Measurements from ENCODE around the gene JAM2. TPM values are rescaled to one million over a fixed set of nuclear protein-coding genes. Genes with fewer than 3 reads are reported as not detected.

JAM2 gene
- total RNA-seq = 1 to 10 TPM; 2.3 to 6.1 (median 3.7) TPM

- Histone ChIP-seq H3K27me3 (no peaks in the 10 kb centered on the region), H3K36me3 (no peaks in the 10 kb centered on the region), H3K4me1 (peaks cover 0 to 8% of the 10 kb centered on the region in 2 donors), H3K27ac (peak within 1 kb of the TSS; percentile 66 to 82 (median 79)), H3K4me3 (peak within 1 kb of the TSS; percentile 65 to 85 (median 72)), H3K9me3 (no peaks in the 10 kb centered on the region)
- DNase-seq (no peak), ATAC-seq (peak; percentile 44 to 57)
- intact Hi-C loops (cut with DNase I; ENCODE audit: low total_unique reads) (loop anchor here (2.0 kb wide), 1 partner anchor 30 kb away; no protein-coding TSS in a partner anchor), in situ Hi-C loops (cut with MboI; ENCODE audit: low sequenced_read_pairs in 4 of 4) (no loop called here)
- TF ChIP-seq CTCF (IDR thresholded peaks at IDR 0.05 in 4 of 5, conservative IDR thresholded peaks at IDR 0.05 in 1 of 5) (no peak), POLR2A (IDR thresholded peaks at IDR 0.05) (no peak)
These were observed at the start of gene JAM2 for GRCh38 chr21:25638660-25639550. Gene JAM2 (plus strand): TSS chr21:25639258. CDS start chr21:25639822, 564 bp downstream.

GRCh38 chr21:25589887-25590286 lies 49.2 kb upstream of the JAM2 start:
- Histone ChIP-seq H3K4me3 (no peak overlapping the region), H3K4me1 (no peaks in the 10 kb centered on the region), H3K27me3 (no peaks in the 10 kb centered on the region), H3K9me3 (no peaks in the 10 kb centered on the region), H3K36me3 (peaks cover 2 to 62% of the 10 kb centered on the region in 2 donors), H3K27ac (no peak overlapping the region)
- ATAC-seq (no peak), DNase-seq (no peak)
- intact Hi-C loops (cut with DNase I; ENCODE audit: low total_unique reads) (no loop called here), in situ Hi-C loops (cut with MboI; ENCODE audit: low sequenced_read_pairs in 4 of 4) (no loop called here)
- no peak for TF ChIP-seq CTCF (IDR thresholded peaks at IDR 0.05 in 4 of 5, conservative IDR thresholded peaks at IDR 0.05 in 1 of 5)
- TF ChIP-seq POLR2A (IDR thresholded peaks at IDR 0.05) = no peak

- peak; percentile 61 to 76 for DNase-seq
- peak; percentile 93 to 95 for ATAC-seq
- TF ChIP-seq POLR2A (IDR thresholded peaks at IDR 0.05) = no peak
- peak in 4 of 5 experiments; percentile 27 to 59 (median 36) for TF ChIP-seq CTCF (IDR thresholded peaks at IDR 0.05 in 4 of 5, conservative IDR thresholded peaks at IDR 0.05 in 1 of 5)
- no peaks in the 10 kb centered on the region for H3K27me3 ChIP-seq
- peak within 1 kb of the TSS; percentile 91 to 99 (median 94) for H3K4me3 ChIP-seq
- H3K4me1 ChIP-seq = peaks cover 20 to 21% of the 10 kb centered on the region in 2 donors
- in situ Hi-C loops (cut with MboI; ENCODE audit: low sequenced_read_pairs in 4 of 4) (loop anchor here in 3 of 4 donors (5.0 to 10.0 kb wide), 3 partner anchors 100 to 127 kb away; partner anchors contain the start of genes ATP5PF (in 1 of the 3) and GABPA (in 1 of the 3)), intact Hi-C loops (cut with DNase I; ENCODE audit: low total_unique reads) (loop anchor here (1.0 to 5.0 kb wide), 4 partner anchors 31 to 195 kb away; partner anchors contain the start of gene JAM2)
- peaks cover 0 to 19% of the 10 kb centered on the region in 2 donors for H3K36me3 ChIP-seq
- no peaks in the 10 kb centered on the region for H3K9me3 ChIP-seq
- H3K27ac ChIP-seq = peak within 1 kb of the TSS; percentile 86 to 92 (median 90)
These were observed 31.7 kb upstream of the JAM2 start, which contains the start of gene MRPL39 for GRCh38 chr21:25607151-25608043. Gene MRPL39 (minus strand): TSS chr21:25607481. CDS start chr21:25607475, 6 bp downstream.

GRCh38 chr21:25608044-25608737 lies 30.9 kb upstream of the JAM2 start:
- Histone ChIP-seq H3K36me3 (peaks cover 0 to 11% of the 10 kb centered on the region in 2 donors), H3K27me3 (no peaks in the 10 kb centered on the region), H3K4me3 (peak overlapping the region; percentile 91 to 99 (median 94)), H3K9me3 (no peaks in the 10 kb centered on the region), H3K27ac (peak overlapping the region; percentile 86 to 92 (median 90)), H3K4me1 (peaks cover 20 to 21% of the 10 kb centered on the region in 2 donors)
- ATAC-seq (peak; percentile 86 to 87), DNase-seq (peak; percentile 49 to 70)
- no peak for TF ChIP-seq POLR2A (IDR thresholded peaks at IDR 0.05)
- peak; percentile 80 to 93 (median 84) for TF ChIP-seq CTCF (IDR thresholded peaks at IDR 0.05 in 4 of 5, conservative IDR thresholded peaks at IDR 0.05 in 1 of 5)
- in situ Hi-C loops (cut with MboI; ENCODE audit: low sequenced_read_pairs in 4 of 4) = loop anchor here in 3 of 4 donors (5.0 to 10.0 kb wide), 3 partner anchors 99 to 127 kb away; partner anchors contain the start of genes ATP5PF (in 1 of the 3) and GABPA (in 1 of the 3)
- intact Hi-C loops (cut with DNase I; ENCODE audit: low total_unique reads) = loop anchor here (1.0 to 5.0 kb wide), 3 partner anchors 31 to 194 kb away; partner anchors contain the start of gene JAM2

All from gastrocnemius medialis (tissue), 4 donors.